CD8-positive, alpha-beta memory T cell (primary cell): ENCODE data around the gene EPC2. TPM values are rescaled to one million over a fixed set of nuclear protein-coding genes. Genes with fewer than 3 reads are reported as not detected.
A peak's percentile ranks its signal among the peaks of the same experiment; 100 is the strongest.

Source experiments
- CTCF ChIA-PET: fragments of 350-600 bp; sonication (Branson Sonifier 250); formaldehyde crosslinking; loops from one replicate; lab custom pipeline; 2021; ENCODE audit warnings: antibody characterized with exemption; lab: Charles Lee
- POLR2A ChIA-PET: fragments of 350-600 bp; sonication (Branson Sonifier 250); formaldehyde crosslinking; loops from one replicate; lab custom pipeline; 2021; ENCODE audit warnings: antibody characterized with exemption; lab: Charles Lee
- DNase-seq, 5 donors: peaks; one replicate each; pipeline versions ENCODE4 v3.0.0 to v3.0.0-alpha.2; 2020 to 2022; ENCODE audit warnings: mixed read lengths in 1 of 5
- H3K27ac ChIP-seq: one replicate; pipeline ENCODE4 v1.7.0; 2013; ENCODE audit warnings: low read depth, mild to moderate bottlenecking, low read length, moderate library complexity
- H3K27me3 ChIP-seq: 2 replicates; pipeline ENCODE4 v1.7.0; 2013; ENCODE audit warnings: low read length, mild to moderate bottlenecking; ENCODE audit not compliant: insufficient read depth, poor library complexity, severe bottlenecking
- H3K36me3 ChIP-seq: 2 replicates; pipeline ENCODE4 v1.7.0; 2013; ENCODE audit warnings: mild to moderate bottlenecking, low read length, moderate library complexity; ENCODE audit not compliant: insufficient read depth
- H3K4me1 ChIP-seq: 2 replicates; pipeline ENCODE4 v1.7.0; 2013; ENCODE audit warnings: mild to moderate bottlenecking, low read length, moderate library complexity; ENCODE audit not compliant: insufficient read depth
- H3K4me3 ChIP-seq: 2 replicates; pipeline ENCODE4 v1.7.0; 2013; ENCODE audit warnings: mild to moderate bottlenecking, low read length
- H3K9me3 ChIP-seq: 2 replicates; pipeline ENCODE4 v1.7.0; 2013; ENCODE audit warnings: mild to moderate bottlenecking, low read length
- H3K27ac Mint-ChIP-seq, 8 donors: one replicate each; pipeline ENCODE4 v1.8.0; 2020 to 2021; ENCODE audit warnings: mixed read lengths in 8 of 8, mild to moderate bottlenecking in 6 of 8, inconsistent platforms in 3 of 8, moderate library complexity in 3 of 8
- H3K27me3 Mint-ChIP-seq, 2 donors: one replicate each; pipeline ENCODE4 v1.8.0; 2020 to 2021; ENCODE audit warnings: mixed read lengths in 2 of 2, mild to moderate bottlenecking in 1 of 2, moderate library complexity in 1 of 2
- H3K36me3 Mint-ChIP-seq, 3 donors: one replicate each; pipeline ENCODE4 v1.8.0; 2020 to 2021; ENCODE audit warnings: mixed read lengths in 3 of 3, inconsistent platforms in 1 of 3, mild to moderate bottlenecking in 1 of 3
- H3K4me1 Mint-ChIP-seq, 3 donors: one replicate each; pipeline ENCODE4 v1.8.0; 2020 to 2021; ENCODE audit warnings: mixed read lengths in 3 of 3, inconsistent platforms in 1 of 3, mild to moderate bottlenecking in 1 of 3
- H3K4me3 Mint-ChIP-seq, 7 donors: one replicate each; pipeline ENCODE4 v1.8.0; 2020 to 2021; ENCODE audit warnings: mixed read lengths in 7 of 7, mild to moderate bottlenecking in 6 of 7, moderate library complexity in 4 of 7, inconsistent platforms in 2 of 7
- H3K9me3 Mint-ChIP-seq, 5 donors: one replicate each; pipeline ENCODE4 v1.8.0; 2020 to 2022; ENCODE audit warnings: mixed read lengths in 5 of 5, mild to moderate bottlenecking in 3 of 5, moderate library complexity in 2 of 5, inconsistent platforms in 1 of 5
- polyA plus RNA-seq: library from polyadenylated mRNA; unstranded; fragments of 300-500 nt; fragmentation: Illumina TruSeq; gene quantifications from one replicate; pipeline ENCODE4 v1.2.3, GENCODE V29; 2021
- total RNA-seq, 2 experiments: library from RNA; stranded (reverse); gene quantifications; one replicate each; pipeline ENCODE4 v1.2.3, GENCODE V29; 2021

EPC2 gene
- total and polyA plus RNA-seq, 3 experiments from 2014 or later = 2.2 to 29.7 (median 29.6) TPM

- Histone ChIP-seq H3K4me3 (no peak overlapping the region), H3K27ac (no peak overlapping the region), H3K9me3 (no peaks in the 10 kb centered on the region), H3K36me3 (no peaks in the 10 kb centered on the region), H3K27me3 (no peaks in the 10 kb centered on the region), H3K4me1 (no peaks in the 10 kb centered on the region)
- peaks cover 45 to 79% (median 77%) of the 10 kb centered on the region in 3 donors for H3K4me1 Mint-ChIP-seq
- peaks cover 0 to 3% (median 2%) of the 10 kb centered on the region in 3 donors for H3K36me3 Mint-ChIP-seq
- no peaks in the 10 kb centered on the region for H3K9me3 Mint-ChIP-seq
- DNase-seq = no peak
- ChIA-PET CTCF (no interaction called here), POLR2A (interaction anchor here (1.0 kb wide), 1 partner anchor 92 kb away, joined by 3 read pairs; no protein-coding TSS in a partner anchor)
- peak overlapping the region in 1 of 7 donors; percentile 57 for H3K4me3 Mint-ChIP-seq
- peak overlapping the region in 3 of 8 donors; percentile 1 to 33 (median 7) for H3K27ac Mint-ChIP-seq
- H3K27me3 Mint-ChIP-seq = no peaks in the 10 kb centered on the region
Observed at GRCh38 chr2:148737742-148738141, 93.2 kb downstream of the EPC2 start.

- Mint-ChIP-seq H3K27me3 (no peaks in the 10 kb centered on the region), H3K9me3 (no peaks in the 10 kb centered on the region), H3K4me3 (peak overlapping the region in 2 of 7 donors; percentile 32 to 56), H3K27ac (peak overlapping the region in 2 of 8 donors; percentile 3 to 91), H3K36me3 (peaks cover 0 to 6% (median 5%) of the 10 kb centered on the region in 3 donors), H3K4me1 (peaks cover 52 to 84% (median 82%) of the 10 kb centered on the region in 3 donors)
- Histone ChIP-seq H3K36me3 (no peaks in the 10 kb centered on the region), H3K27me3 (no peaks in the 10 kb centered on the region), H3K9me3 (no peaks in the 10 kb centered on the region), H3K4me1 (peaks cover 7% of the 10 kb centered on the region), H3K27ac (no peak overlapping the region), H3K4me3 (no peak overlapping the region)
- no peak for DNase-seq
- POLR2A ChIA-PET = interaction anchor here (0.7 kb wide), 2 partner anchors 45 to 231 kb away, joined by 11 to 14 read pairs; no protein-coding TSS in a partner anchor
- CTCF ChIA-PET = no interaction called here
Observed at GRCh38 chr2:148739454-148740105, 95.0 kb downstream of the EPC2 start.

DNA sequence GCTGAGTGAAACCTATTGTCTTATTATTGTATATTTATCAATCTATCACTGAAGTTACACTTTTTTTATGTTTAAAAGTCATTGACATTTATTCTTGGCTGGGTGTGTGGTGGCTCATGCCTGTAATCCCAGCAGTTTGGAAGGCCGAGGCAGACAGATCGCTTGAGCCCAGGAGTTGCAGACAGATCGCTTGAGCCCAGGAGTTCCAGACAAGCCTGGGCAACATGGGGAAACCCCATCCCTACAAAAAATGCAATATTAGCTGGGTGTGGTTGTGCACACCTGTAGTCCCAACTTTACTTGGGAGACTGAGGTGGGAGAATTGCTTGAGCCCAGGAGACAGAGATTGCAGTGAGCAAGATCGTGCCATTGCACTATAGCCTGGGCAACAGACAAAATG is 97.8 kb downstream of the EPC2 start:
- H3K4me1 Mint-ChIP-seq = peaks cover 61 to 86% (median 82%) of the 10 kb centered on the region in 3 donors

GRCh38 chr2:148745151-148745851 is 100.8 kb downstream of the EPC2 start:
- peak overlapping the region in 1 of 8 donors; percentile 29 for H3K27ac Mint-ChIP-seq
- H3K9me3 Mint-ChIP-seq = no peaks in the 10 kb centered on the region
- no peak overlapping the region for H3K27ac ChIP-seq
- CTCF ChIA-PET = no interaction called here
- POLR2A ChIA-PET = no interaction called here
- H3K27me3 ChIP-seq = no peaks in the 10 kb centered on the region
- H3K4me3 Mint-ChIP-seq = no peak overlapping the region
- no peak for DNase-seq
- no peaks in the 10 kb centered on the region for H3K36me3 ChIP-seq
- H3K36me3 Mint-ChIP-seq = peaks cover 0 to 33% (median 17%) of the 10 kb centered on the region in 3 donors
- no peaks in the 10 kb centered on the region for H3K27me3 Mint-ChIP-seq
- no peak overlapping the region for H3K4me3 ChIP-seq
- no peaks in the 10 kb centered on the region for H3K9me3 ChIP-seq
- H3K4me1 Mint-ChIP-seq = peaks cover 53 to 74% (median 72%) of the 10 kb centered on the region in 3 donors
- peaks cover 7% of the 10 kb centered on the region for H3K4me1 ChIP-seq

More for the DNA sequence above, 97.8 kb downstream of the EPC2 start:
- no peaks in the 10 kb centered on the region for H3K27me3 Mint-ChIP-seq
- no peak overlapping the region for H3K27ac Mint-ChIP-seq
- Histone ChIP-seq H3K27me3 (no peaks in the 10 kb centered on the region), H3K36me3 (no peaks in the 10 kb centered on the region), H3K4me3 (no peak overlapping the region), H3K9me3 (no peaks in the 10 kb centered on the region), H3K4me1 (peaks cover 7% of the 10 kb centered on the region), H3K27ac (no peak overlapping the region)
- ChIA-PET POLR2A (no interaction called here), CTCF (no interaction called here)
- H3K4me3 Mint-ChIP-seq = no peak overlapping the region
- no peak for DNase-seq
- no peaks in the 10 kb centered on the region for H3K9me3 Mint-ChIP-seq
- peaks cover 0 to 21% (median 15%) of the 10 kb centered on the region in 3 donors for H3K36me3 Mint-ChIP-seq

GRCh38 chr2:148746973-148747372 is 102.4 kb downstream of the EPC2 start:
- Mint-ChIP-seq H3K27me3 (no peaks in the 10 kb centered on the region), H3K4me3 (no peak overlapping the region), H3K36me3 (peaks cover 0 to 39% (median 15%) of the 10 kb centered on the region in 3 donors), H3K9me3 (no peaks in the 10 kb centered on the region), H3K27ac (peak overlapping the region in 1 of 8 donors; percentile 46), H3K4me1 (peaks cover 52 to 70% (median 67%) of the 10 kb centered on the region in 3 donors)
- no peak for DNase-seq
- Histone ChIP-seq H3K27ac (no peak overlapping the region), H3K4me3 (no peak overlapping the region), H3K27me3 (no peaks in the 10 kb centered on the region), H3K36me3 (no peaks in the 10 kb centered on the region), H3K4me1 (peaks cover 7% of the 10 kb centered on the region), H3K9me3 (no peaks in the 10 kb centered on the region)
- POLR2A ChIA-PET = no interaction called here
- CTCF ChIA-PET = no interaction called here

GRCh38 chr2:148751907-148752306 is 107.4 kb downstream of the EPC2 start:
- Mint-ChIP-seq H3K9me3 (no peaks in the 10 kb centered on the region), H3K4me3 (no peak overlapping the region), H3K4me1 (peaks cover 39 to 47% (median 44%) of the 10 kb centered on the region in 3 donors), H3K27me3 (no peaks in the 10 kb centered on the region), H3K36me3 (peaks cover 0 to 61% (median 25%) of the 10 kb centered on the region in 3 donors), H3K27ac (no peak overlapping the region)
- DNase-seq = no peak
- ChIA-PET POLR2A (no interaction called here), CTCF (no interaction called here)
- peaks cover 10% of the 10 kb centered on the region for H3K36me3 ChIP-seq
- H3K27ac ChIP-seq = no peak overlapping the region
- H3K4me1 ChIP-seq = no peaks in the 10 kb centered on the region
- no peaks in the 10 kb centered on the region for H3K9me3 ChIP-seq
- H3K4me3 ChIP-seq = no peak overlapping the region
- no peaks in the 10 kb centered on the region for H3K27me3 ChIP-seq

DNA sequence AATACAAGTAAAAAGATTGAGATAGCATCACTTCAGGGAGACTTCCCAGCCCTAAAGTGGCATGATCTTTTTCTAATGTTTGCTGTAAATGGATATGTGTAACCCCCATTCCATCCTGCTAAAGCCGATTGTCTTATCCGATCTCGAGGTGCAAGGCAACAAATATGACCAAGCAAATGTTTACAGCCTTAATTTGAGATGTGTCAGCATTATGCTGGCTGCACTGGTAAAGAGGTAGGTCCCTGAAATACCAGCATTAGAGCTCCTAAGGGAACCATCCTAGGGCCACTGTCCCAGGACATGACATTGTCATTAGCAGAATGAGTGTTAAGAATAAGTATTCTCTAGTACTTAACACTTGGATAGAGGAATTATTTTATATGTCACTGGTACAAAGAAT is 108.4 kb downstream of the EPC2 start:
- Mint-ChIP-seq H3K4me3 (no peak overlapping the region), H3K36me3 (peaks cover 0 to 56% (median 20%) of the 10 kb centered on the region in 3 donors), H3K4me1 (peaks cover 30 to 37% (median 37%) of the 10 kb centered on the region in 3 donors), H3K9me3 (no peaks in the 10 kb centered on the region), H3K27me3 (no peaks in the 10 kb centered on the region), H3K27ac (no peak overlapping the region)
- Histone ChIP-seq H3K27ac (no peak overlapping the region), H3K36me3 (peaks cover 10% of the 10 kb centered on the region), H3K4me1 (no peaks in the 10 kb centered on the region), H3K4me3 (no peak overlapping the region), H3K9me3 (no peaks in the 10 kb centered on the region), H3K27me3 (no peaks in the 10 kb centered on the region)
- CTCF ChIA-PET = no interaction called here
- POLR2A ChIA-PET = no interaction called here
- DNase-seq = no peak

GRCh38 chr2:148754864-148755263 is 110.3 kb downstream of the EPC2 start:
- POLR2A ChIA-PET = no interaction called here

More at GRCh38 chr2:148754864-148755263, 110.3 kb downstream of the EPC2 start:
- Histone ChIP-seq H3K27me3 (no peaks in the 10 kb centered on the region), H3K4me1 (no peaks in the 10 kb centered on the region), H3K27ac (no peak overlapping the region), H3K9me3 (no peaks in the 10 kb centered on the region), H3K36me3 (peaks cover 10% of the 10 kb centered on the region), H3K4me3 (no peak overlapping the region)
- Mint-ChIP-seq H3K9me3 (no peaks in the 10 kb centered on the region), H3K36me3 (peaks cover 0 to 57% (median 22%) of the 10 kb centered on the region in 3 donors), H3K4me1 (peaks cover 30 to 38% (median 37%) of the 10 kb centered on the region in 3 donors), H3K27ac (no peak overlapping the region), H3K4me3 (no peak overlapping the region), H3K27me3 (no peaks in the 10 kb centered on the region)
- CTCF ChIA-PET = interaction anchor here (1.0 kb wide), 1 partner anchor 16 kb away, joined by 3 read pairs; no protein-coding TSS in a partner anchor
- no peak for DNase-seq
